Globus pallidus (tissue), 1 donor: ENCODE results near the gene FAM53A.

Experiments used
- DNase-seq: peaks from one replicate; pipeline ENCODE4 v3.0.0-alpha.2; 2015; ENCODE audit warnings: low spot score

FAM53A gene

DNA sequence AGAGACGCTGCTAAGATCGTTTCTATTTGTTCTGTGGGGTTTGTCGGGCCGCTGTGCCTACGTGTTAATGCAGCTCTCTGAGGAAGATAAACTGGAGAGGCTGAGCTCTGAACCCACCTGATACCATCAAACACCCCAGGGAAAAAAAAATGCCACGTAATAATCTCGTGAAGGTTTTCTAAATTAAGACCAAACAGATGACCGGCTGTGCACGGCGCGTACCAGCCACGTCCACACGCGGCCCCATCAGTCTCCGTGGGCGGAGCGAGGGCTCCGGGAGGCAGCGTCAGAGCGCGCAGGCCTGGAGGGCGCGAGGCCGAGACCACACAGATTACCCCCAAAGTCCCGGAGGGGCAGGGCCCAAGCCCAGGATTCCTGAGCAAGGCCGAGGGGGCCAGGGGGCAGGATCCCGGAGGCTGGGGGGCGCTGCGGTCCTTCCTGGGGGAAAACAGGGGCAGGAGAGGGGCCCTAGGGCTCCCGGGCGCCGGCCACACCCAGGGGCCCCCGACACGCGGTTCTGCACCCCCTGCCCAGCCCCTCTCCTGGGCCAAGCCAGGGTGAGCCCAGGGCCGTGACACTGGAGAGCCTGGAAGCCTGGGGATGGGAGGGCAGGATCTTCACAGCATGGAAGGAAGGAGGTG, 91.9 kb downstream of the FAM53A start:
- no peak for DNase-seq

DNA sequence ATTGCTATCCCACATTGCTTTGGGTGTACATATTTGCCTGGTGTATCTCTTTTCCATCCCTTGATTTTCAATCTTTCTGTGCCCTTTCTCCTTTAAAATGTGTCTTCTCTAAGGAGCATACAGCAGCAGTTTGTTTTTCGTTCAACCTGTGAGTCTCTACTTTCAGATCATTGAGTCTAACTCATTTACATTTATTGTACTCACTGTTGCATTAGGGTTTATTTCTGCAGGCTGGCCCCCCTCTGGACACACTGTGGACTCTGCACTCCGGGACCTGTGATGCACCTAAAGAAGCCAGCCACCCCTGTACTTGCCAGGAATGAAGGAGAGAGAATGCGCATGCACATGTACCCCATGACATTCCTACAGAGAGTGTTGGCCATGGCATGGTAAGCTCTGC, 93.0 kb downstream of the FAM53A start:
- DNase-seq: no peak

DNA sequence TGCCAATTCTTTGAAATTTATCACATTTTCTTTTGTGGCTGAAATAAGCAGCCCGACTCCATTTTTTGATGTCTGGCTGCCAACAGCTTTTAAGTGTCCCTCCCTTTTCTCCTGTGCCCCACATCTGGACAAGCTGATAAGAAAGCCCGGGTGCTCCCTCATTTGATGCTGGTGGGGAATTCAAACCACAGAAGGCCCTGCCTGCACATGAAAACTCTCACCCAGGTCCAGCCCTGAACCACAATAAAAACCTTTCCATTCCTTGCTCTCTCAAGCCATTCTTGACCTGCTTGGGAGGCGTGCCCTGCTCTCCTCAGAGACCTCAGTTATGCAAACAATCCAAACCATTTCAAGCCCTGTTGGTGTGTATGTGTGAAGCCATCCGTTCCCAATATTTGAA, 93.9 kb downstream of the FAM53A start:
- no peak for DNase-seq
